ENCODE results near the gene CDC14A.

DNA sequence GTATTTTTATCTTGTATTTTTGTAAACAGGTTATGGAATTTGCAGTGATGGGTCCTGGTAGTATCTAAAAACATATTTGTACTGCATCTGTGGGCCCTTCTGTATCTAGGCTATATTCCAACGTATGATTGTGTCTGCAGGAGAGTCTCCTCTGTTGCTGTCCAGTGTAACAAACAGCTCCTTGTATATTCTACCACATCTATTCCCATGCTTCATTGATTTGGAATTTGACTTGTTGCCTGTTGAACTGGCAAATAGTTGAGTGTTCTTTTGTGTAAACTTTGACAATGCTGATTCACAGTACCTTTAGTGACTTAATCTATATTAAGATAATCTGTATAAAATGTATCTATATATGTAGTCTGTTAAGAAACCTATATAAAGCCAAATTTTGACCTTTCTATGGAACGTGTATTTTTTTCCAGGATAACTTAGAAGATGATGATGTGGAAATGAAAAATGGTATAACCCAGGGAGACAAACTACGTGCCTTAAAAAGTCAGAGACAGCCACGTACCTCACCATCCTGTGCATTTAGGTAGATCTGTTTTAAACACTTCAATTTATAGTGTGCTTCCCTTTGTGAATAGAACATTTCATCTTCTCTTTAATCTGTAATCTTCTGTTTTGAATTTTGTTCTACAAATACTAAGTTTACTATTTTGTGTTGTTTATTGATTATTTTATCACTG is 142.2 kb downstream of the CDC14A start:
- TF ChIP-seq, protein P1, sequence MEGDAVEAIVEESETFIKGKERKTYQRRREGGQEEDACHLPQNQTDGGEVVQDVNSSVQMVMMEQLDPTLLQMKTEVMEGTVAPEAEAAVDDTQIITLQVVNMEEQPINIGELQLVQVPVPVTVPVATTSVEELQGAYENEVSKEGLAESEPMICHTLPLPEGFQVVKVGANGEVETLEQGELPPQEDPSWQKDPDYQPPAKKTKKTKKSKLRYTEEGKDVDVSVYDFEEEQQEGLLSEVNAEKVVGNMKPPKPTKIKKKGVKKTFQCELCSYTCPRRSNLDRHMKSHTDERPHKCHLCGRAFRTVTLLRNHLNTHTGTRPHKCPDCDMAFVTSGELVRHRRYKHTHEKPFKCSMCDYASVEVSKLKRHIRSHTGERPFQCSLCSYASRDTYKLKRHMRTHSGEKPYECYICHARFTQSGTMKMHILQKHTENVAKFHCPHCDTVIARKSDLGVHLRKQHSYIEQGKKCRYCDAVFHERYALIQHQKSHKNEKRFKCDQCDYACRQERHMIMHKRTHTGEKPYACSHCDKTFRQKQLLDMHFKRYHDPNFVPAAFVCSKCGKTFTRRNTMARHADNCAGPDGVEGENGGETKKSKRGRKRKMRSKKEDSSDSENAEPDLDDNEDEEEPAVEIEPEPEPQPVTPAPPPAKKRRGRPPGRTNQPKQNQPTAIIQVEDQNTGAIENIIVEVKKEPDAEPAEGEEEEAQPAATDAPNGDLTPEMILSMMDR (conservative IDR thresholded peaks at IDR 0.05 in 1 of 2, IDR thresholded peaks at IDR 0.05 in 1 of 2; ENCODE audit: extremely low read depth in 1 of 2, insufficient read depth in 1 of 2, low read depth in 1 of 2, low read length in 2 of 2) = no peak
- no peak for TF ChIP-seq EZH2 (IDR thresholded peaks at IDR 0.05; ENCODE audit: borderline replicate concordance, low read length)
